Measurements from ENCODE around the gene GALNT13. TPM values are rescaled to one million over a fixed set of nuclear protein-coding genes. Genes with fewer than 3 reads are reported as not detected.

GALNT13 gene
- total and polyA plus RNA-seq, 2 of the 13 experiments (the other 11 are each of a cell fraction or from before 2014, with no cell fraction given), result 1.3 to 5.0 TPM

DNA sequence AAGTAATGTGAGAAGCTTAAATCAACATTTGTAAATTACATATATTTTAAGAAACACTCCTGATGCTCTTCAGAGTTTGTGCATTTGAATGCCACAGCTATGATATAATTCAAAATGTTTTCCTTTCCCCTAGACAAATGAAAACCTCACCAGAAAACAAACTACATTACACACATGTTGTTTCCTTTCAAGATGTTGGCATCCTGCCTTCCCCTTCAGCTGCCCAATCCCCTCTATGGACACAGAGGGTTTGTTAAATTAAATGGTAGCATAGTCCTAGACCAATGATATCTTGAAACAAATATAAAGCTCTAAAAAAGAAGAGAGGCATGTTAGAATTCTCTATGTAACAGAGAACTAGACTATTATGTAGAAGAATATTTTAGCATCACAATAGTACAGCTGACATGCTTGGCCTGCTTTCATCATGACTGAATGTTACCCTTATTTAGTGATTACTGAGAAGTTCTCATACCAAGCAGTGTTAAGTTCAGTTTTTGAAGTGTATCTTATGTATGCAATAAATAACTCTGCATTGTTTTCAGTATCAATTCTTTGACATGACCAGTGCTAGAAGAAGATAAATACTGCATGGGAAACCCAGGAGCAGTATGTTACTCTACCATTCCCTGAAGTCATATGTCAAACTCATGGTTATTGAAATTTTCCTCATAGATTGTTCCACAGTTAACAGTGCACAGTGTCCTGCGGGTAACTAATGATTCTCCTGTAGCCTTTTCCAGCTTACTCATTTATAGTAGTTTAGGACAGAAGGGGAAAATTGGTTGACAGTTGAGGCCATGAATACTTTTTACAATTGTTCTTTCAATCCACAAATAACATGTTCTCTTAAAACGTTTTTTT, 510.4 kb downstream of the GALNT13 start:
- no peaks in the 10 kb centered on the region for H4K20me1 ChIP-seq (ENCODE audit: insufficient read depth, low read length)
- no peaks in the 10 kb centered on the region for H3K36me3 ChIP-seq (replicated peaks in 1 of 2; ENCODE audit: control insufficient read depth in 1 of 2, insufficient read depth in 2 of 2, low read length in 2 of 2)
- H3K4me1 ChIP-seq (ENCODE audit: insufficient read depth, low read length), result no peaks in the 10 kb centered on the region
- H3K79me2 ChIP-seq (ENCODE audit: insufficient read depth, low read length), result no peaks in the 10 kb centered on the region
- ATAC-seq, result no peak
- WGBS (ENCODE audit: low lambda C conversion rate), result 2% methylated on average over 2 of the region's 2 CpGs
- H3K4me3 ChIP-seq (replicated peaks in 1 of 3; ENCODE audit: insufficient read depth in 1 of 3, low read depth in 2 of 3, low read length in 3 of 3), result no peak overlapping the region
- ChIA-PET POLR2A (no interaction called here), CTCF (ENCODE audit: low intra/inter-chr PET ratio, low total read pairs) (no interaction called here)
- no TSS peak for BruUV-seq (replicated peaks)
- H2AFZ ChIP-seq (ENCODE audit: low read length), result no peak overlapping the region
- H3K9ac ChIP-seq (ENCODE audit: insufficient read depth, low read depth, low read length), result no peak overlapping the region
- no peak overlapping the region for H3K4me2 ChIP-seq (ENCODE audit: low read depth, low read length)
- no peak for DNase-seq (ENCODE audit: low spot score)
- in situ Hi-C loops (cut with HindIII; ENCODE audit: extremely low pct_ligation_motif_present, low pct_unique_long_range_greater_than_20kb) (loop anchor here (25.0 kb wide), 1 partner anchor 1220 kb away; no protein-coding TSS in a partner anchor), intact Hi-C loops (cut with micrococcal nuclease; ENCODE audit: unreplicated experiment) (no loop called here)
- no peak for FAIRE-seq
- H3K9me3 ChIP-seq (ENCODE audit: low read length), result no peaks in the 10 kb centered on the region
- H3K27ac ChIP-seq (ENCODE audit: extremely low read length, insufficient read depth, low read length), result no peak overlapping the region
- H3K27me3 ChIP-seq (ENCODE audit: control insufficient read depth in 1 of 2, insufficient read depth in 2 of 2, low read length in 2 of 2), result no peaks in the 10 kb centered on the region
- TF ChIP-seq PLRG1 (conservative IDR thresholded peaks at IDR 0.05) (no peak), HDAC1 (CRISPR knock-in tag; IDR thresholded peaks at IDR 0.05) (no peak), ZNF282 (IDR thresholded peaks at IDR 0.05; ENCODE audit: partially characterized antibody) (no peak), REL (CRISPR knock-in tag; conservative IDR thresholded peaks at IDR 0.05) (no peak), ZNF747 (CRISPR knock-in tag; IDR thresholded peaks at IDR 0.05; ENCODE audit: borderline replicate concordance) (no peak), GPN1 (CRISPR knock-in tag; IDR thresholded peaks at IDR 0.05; ENCODE audit: borderline replicate concordance) (no peak), NAIF1 (CRISPR knock-in tag; IDR thresholded peaks at IDR 0.05; ENCODE audit: borderline replicate concordance) (no peak), ZNF296 (CRISPR knock-in tag; conservative IDR thresholded peaks at IDR 0.05) (no peak)
- TF ChIP-seq, protein P1, sequence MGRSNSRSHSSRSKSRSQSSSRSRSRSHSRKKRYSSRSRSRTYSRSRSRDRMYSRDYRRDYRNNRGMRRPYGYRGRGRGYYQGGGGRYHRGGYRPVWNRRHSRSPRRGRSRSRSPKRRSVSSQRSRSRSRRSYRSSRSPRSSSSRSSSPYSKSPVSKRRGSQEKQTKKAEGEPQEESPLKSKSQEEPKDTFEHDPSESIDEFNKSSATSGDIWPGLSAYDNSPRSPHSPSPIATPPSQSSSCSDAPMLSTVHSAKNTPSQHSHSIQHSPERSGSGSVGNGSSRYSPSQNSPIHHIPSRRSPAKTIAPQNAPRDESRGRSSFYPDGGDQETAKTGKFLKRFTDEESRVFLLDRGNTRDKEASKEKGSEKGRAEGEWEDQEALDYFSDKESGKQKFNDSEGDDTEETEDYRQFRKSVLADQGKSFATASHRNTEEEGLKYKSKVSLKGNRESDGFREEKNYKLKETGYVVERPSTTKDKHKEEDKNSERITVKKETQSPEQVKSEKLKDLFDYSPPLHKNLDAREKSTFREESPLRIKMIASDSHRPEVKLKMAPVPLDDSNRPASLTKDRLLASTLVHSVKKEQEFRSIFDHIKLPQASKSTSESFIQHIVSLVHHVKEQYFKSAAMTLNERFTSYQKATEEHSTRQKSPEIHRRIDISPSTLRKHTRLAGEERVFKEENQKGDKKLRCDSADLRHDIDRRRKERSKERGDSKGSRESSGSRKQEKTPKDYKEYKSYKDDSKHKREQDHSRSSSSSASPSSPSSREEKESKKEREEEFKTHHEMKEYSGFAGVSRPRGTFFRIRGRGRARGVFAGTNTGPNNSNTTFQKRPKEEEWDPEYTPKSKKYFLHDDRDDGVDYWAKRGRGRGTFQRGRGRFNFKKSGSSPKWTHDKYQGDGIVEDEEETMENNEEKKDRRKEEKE (IDR thresholded peaks at IDR 0.05), result no peak
